ENCODE measurements around the gene SNRK. TPM values are rescaled to one million over a fixed set of nuclear protein-coding genes. Genes with fewer than 3 reads are reported as not detected.

The SNRK gene
- total RNA-seq, 1 experiment from 2014 or later: 12.0 TPM

DNA sequence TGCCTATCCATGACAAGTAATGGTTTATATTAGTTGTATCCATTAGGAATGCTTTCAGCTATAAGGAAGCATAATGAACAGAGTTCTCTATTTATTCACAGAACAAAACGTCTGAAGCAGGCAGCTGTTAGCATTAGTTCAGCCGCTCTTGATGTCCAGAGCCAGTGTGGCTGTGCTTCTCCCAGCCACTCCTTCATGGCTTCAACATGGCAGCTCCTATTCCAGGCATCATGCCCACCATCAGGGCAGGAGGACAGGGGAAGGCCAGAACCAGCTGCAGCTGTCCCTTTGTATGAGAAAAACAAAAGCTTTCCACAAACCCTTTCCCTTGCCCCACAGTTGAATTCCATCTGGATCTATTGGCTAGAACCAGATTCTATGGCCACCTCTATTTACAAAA, 12.9 kb upstream of the SNRK start:
- no peak overlapping the region for H2BK20ac ChIP-seq (ENCODE audit: low read depth, low read length, poor library complexity, severe bottlenecking)
- no peak overlapping the region for H3K23ac ChIP-seq (ENCODE audit: insufficient read length, low read depth, low read length)
- no peak overlapping the region for H3K4me2 ChIP-seq (ENCODE audit: insufficient read depth, insufficient read length, low read length)
- no peak overlapping the region for H3K27ac ChIP-seq (ENCODE audit: insufficient read length, low read depth, low read length)
- H4K91ac ChIP-seq (ENCODE audit: insufficient read length, low read depth, low read length): no peak overlapping the region
- H2BK12ac ChIP-seq (ENCODE audit: insufficient read length, low read depth, low read length): no peak overlapping the region
- H4K8ac ChIP-seq (replicated peaks; ENCODE audit: insufficient read length, low read depth, low read length): no peak overlapping the region
- H3K23me2 ChIP-seq (ENCODE audit: insufficient read length, low read depth, low read length, poor library complexity, severe bottlenecking): no peaks in the 10 kb centered on the region
- H3K9ac ChIP-seq (ENCODE audit: extremely low read depth, insufficient read length, low read length): no peak overlapping the region
- no peak overlapping the region for H2BK120ac ChIP-seq (ENCODE audit: low read depth, low read length, poor library complexity, severe bottlenecking)
- H3K4ac ChIP-seq (ENCODE audit: low read depth, low read length): no peak overlapping the region
- no peaks in the 10 kb centered on the region for H3K79me2 ChIP-seq (ENCODE audit: insufficient read depth, low read length)
- H2AK5ac ChIP-seq (ENCODE audit: insufficient read length, low read length): no peak overlapping the region
- H3K14ac ChIP-seq (ENCODE audit: insufficient read depth, low read length): no peak overlapping the region
- peaks cover 9% of the 10 kb centered on the region for H3K27me3 Mint-ChIP-seq (ENCODE audit: low read depth)
- DNase-seq: no peak
- no CpG with 5 or more reads among the region's 2 CpGs for WGBS (ENCODE audit: extremely low coverage, insufficient read length, low lambda C conversion rate)
- no peak overlapping the region for H3T11ph ChIP-seq (ENCODE audit: low read length)
- no peak overlapping the region for H3K56ac ChIP-seq (ENCODE audit: insufficient read length, low read depth, low read length)
- H3K9me3 Mint-ChIP-seq: no peaks in the 10 kb centered on the region
- no peaks in the 10 kb centered on the region for H3K79me1 ChIP-seq (ENCODE audit: insufficient read depth, low read depth, low read length, poor library complexity, severe bottlenecking)
- no peak overlapping the region for H3K18ac ChIP-seq (ENCODE audit: insufficient read length, low read depth, low read length)
- H2AFZ ChIP-seq (ENCODE audit: low read length): no peak overlapping the region
- H3K27ac Mint-ChIP-seq: no peak overlapping the region
- H3K4me3 Mint-ChIP-seq: no peak overlapping the region
- no peaks in the 10 kb centered on the region for H3K36me3 Mint-ChIP-seq (ENCODE audit: insufficient read depth in 1 of 3, low read depth in 3 of 3)
- no peaks in the 10 kb centered on the region for H3K4me1 Mint-ChIP-seq
- H3K27me3 ChIP-seq (ENCODE audit: insufficient read depth, low read length): no peaks in the 10 kb centered on the region
- H3K9me3 ChIP-seq (ENCODE audit: control insufficient read depth, low read depth, low read length): no peaks in the 10 kb centered on the region
- H3K4me1 ChIP-seq (ENCODE audit: insufficient read depth, low read length): no peaks in the 10 kb centered on the region
- no peaks in the 10 kb centered on the region for H4K20me1 ChIP-seq (ENCODE audit: control insufficient read depth, insufficient read depth, insufficient read length)
- no peak overlapping the region for H2BK15ac ChIP-seq (ENCODE audit: low read depth, low read length)
- TF ChIP-seq, protein P1, sequence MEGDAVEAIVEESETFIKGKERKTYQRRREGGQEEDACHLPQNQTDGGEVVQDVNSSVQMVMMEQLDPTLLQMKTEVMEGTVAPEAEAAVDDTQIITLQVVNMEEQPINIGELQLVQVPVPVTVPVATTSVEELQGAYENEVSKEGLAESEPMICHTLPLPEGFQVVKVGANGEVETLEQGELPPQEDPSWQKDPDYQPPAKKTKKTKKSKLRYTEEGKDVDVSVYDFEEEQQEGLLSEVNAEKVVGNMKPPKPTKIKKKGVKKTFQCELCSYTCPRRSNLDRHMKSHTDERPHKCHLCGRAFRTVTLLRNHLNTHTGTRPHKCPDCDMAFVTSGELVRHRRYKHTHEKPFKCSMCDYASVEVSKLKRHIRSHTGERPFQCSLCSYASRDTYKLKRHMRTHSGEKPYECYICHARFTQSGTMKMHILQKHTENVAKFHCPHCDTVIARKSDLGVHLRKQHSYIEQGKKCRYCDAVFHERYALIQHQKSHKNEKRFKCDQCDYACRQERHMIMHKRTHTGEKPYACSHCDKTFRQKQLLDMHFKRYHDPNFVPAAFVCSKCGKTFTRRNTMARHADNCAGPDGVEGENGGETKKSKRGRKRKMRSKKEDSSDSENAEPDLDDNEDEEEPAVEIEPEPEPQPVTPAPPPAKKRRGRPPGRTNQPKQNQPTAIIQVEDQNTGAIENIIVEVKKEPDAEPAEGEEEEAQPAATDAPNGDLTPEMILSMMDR (conservative IDR thresholded peaks at IDR 0.05): no peak
- H2BK5ac ChIP-seq (ENCODE audit: insufficient read length, low read length): no peak overlapping the region
- no peak overlapping the region for H4K5ac ChIP-seq (ENCODE audit: insufficient read length, low read depth, low read length)
